Neural cell (in vitro differentiated cells): Measurements from ENCODE around the gene C2orf72. TPM values are rescaled to one million over a fixed set of nuclear protein-coding genes. Genes with fewer than 3 reads are reported as not detected.

Experiments
- H2AFZ ChIP-seq: fragments of 200-600, 300-800 bp; sonication (generic), shearing (Covaris generic); 2 replicates; pipeline ENCODE4 v1.6.0; 2014; ENCODE audit warnings: low read depth, mild to moderate bottlenecking, antibody characterized with exemption, low read length, moderate library complexity
- H3F3A ChIP-seq: fragments of 200-600 bp; shearing (Covaris generic); 2 replicates; pipeline ENCODE4 v1.6.1; 2016; ENCODE audit warnings: mild to moderate bottlenecking, moderate library complexity, mixed read lengths, antibody characterized with exemption, low read length; ENCODE audit not compliant: insufficient read depth, poor library complexity, severe bottlenecking
- H3K27ac ChIP-seq: fragments of 200-600, 300-800 bp; sonication (generic), shearing (Covaris generic); 2 replicates; pipeline ENCODE4 v1.5.1; 2014; ENCODE audit warnings: mild to moderate bottlenecking, low read length, moderate library complexity
- H3K27me3 ChIP-seq: fragments of 300-800, 200-600 bp; sonication (generic), shearing (Covaris generic); 2 replicates; pipeline ENCODE4 v1.6.0; 2014; ENCODE audit warnings: mild to moderate bottlenecking, low read depth, low read length, moderate library complexity; ENCODE audit not compliant: insufficient read depth
- H3K36me3 ChIP-seq: fragments of 300-800, 200-600 bp; sonication (generic), shearing (Covaris generic); 2 replicates; pipeline ENCODE4 v1.5.1; 2014; ENCODE audit warnings: mild to moderate bottlenecking, antibody characterized with exemption, low read length, moderate library complexity; ENCODE audit not compliant: insufficient read depth
- H3K4me2 ChIP-seq: fragments of 300-800, 200-600 bp; sonication (generic), shearing (Covaris generic); 2 replicates; pipeline ENCODE4 v1.6.0; 2014; ENCODE audit warnings: mild to moderate bottlenecking, low read length
- H3K4me3 ChIP-seq: fragments of 300-800, 200-600 bp; sonication (generic), shearing (Covaris generic); 2 replicates; pipeline ENCODE4 v1.5.1; 2014; ENCODE audit warnings: mild to moderate bottlenecking, low read length, moderate library complexity
- H3K79me2 ChIP-seq: fragments of 200-600 bp; shearing (Covaris generic); replicated peaks from 2 replicates; pipeline ENCODE4 v1.6.0; 2014; ENCODE audit warnings: mild to moderate bottlenecking, low read length, moderate library complexity; ENCODE audit not compliant: insufficient read depth
- H3K9ac ChIP-seq: fragments of 300-800, 200-600 bp; sonication (generic), shearing (Covaris generic); 2 replicates; pipeline ENCODE4 v1.6.1; 2016; ENCODE audit warnings: mild to moderate bottlenecking, low read length, mixed read lengths
- H3K9me2 ChIP-seq: fragments of 200-600 bp; shearing (Covaris generic); 2 replicates; pipeline ENCODE4 v1.6.1; 2016; ENCODE audit warnings: mild to moderate bottlenecking, low read length, mixed read lengths; ENCODE audit not compliant: insufficient read depth
- H3K9me3 ChIP-seq: fragments of 200-600, 300-800 bp; sonication (generic), shearing (Covaris generic); 2 replicates; pipeline ENCODE4 v1.6.1; 2016; ENCODE audit warnings: mild to moderate bottlenecking, mixed run types, low read length, moderate library complexity, mixed read lengths
- H4K20me1 ChIP-seq: fragments of 200-600 bp; shearing (Covaris generic); 2 replicates; pipeline ENCODE4 v1.6.1; 2016; ENCODE audit warnings: mild to moderate bottlenecking, mixed run types; ENCODE audit not compliant: insufficient read depth
- CTCF ChIP-seq: fragments of 450-650 bp; IDR thresholded peaks from 2 replicates; pipeline ENCODE4 v1.5.1; 2014; ENCODE audit warnings: antibody characterized with exemption, mild to moderate bottlenecking, moderate library complexity; ENCODE audit not compliant: poor library complexity, severe bottlenecking
- EP300 ChIP-seq: fragments of 450-650 bp; conservative IDR thresholded peaks from 2 replicates; pipeline ENCODE4 v1.6.1; 2014; ENCODE audit warnings: antibody characterized with exemption, mild to moderate bottlenecking, moderate library complexity; ENCODE audit not compliant: poor library complexity, severe bottlenecking
- EZH2 ChIP-seq: fragments of 200-600, 300-800 bp; shearing (Covaris generic), sonication (generic); IDR thresholded peaks from 2 replicates; pipeline ENCODE4 v1.6.1; 2014; ENCODE audit warnings: antibody characterized with exemption, low read length, borderline replicate concordance, mild to moderate bottlenecking; ENCODE audit not compliant: insufficient read depth, poor library complexity, severe bottlenecking
- MXI1 ChIP-seq: fragments of 450-650 bp; conservative IDR thresholded peaks from 2 replicates; pipeline ENCODE4 v1.6.1; 2014; ENCODE audit warnings: antibody characterized with exemption, mild to moderate bottlenecking; ENCODE audit not compliant: poor library complexity, severe bottlenecking
- POLR2AphosphoS5 ChIP-seq: IDR thresholded peaks from 2 replicates; pipeline ENCODE4 v1.6.1; 2012
- RAD21 ChIP-seq: fragments of 450-650 bp; conservative IDR thresholded peaks from 2 replicates; pipeline ENCODE4 v1.6.1; 2014; ENCODE audit warnings: antibody characterized with exemption, mild to moderate bottlenecking, moderate library complexity
- REST ChIP-seq: IDR thresholded peaks from 2 replicates; pipeline ENCODE4 v1.6.1; 2012; ENCODE audit warnings: borderline replicate concordance
- SMC3 ChIP-seq: fragments of 450-650 bp; conservative IDR thresholded peaks from 2 replicates; pipeline ENCODE4 v1.6.1; 2014; ENCODE audit warnings: antibody characterized with exemption, mild to moderate bottlenecking, moderate library complexity; ENCODE audit not compliant: poor library complexity
- TAF1 ChIP-seq: IDR thresholded peaks from 2 replicates; pipeline ENCODE4 v1.6.1; 2012; ENCODE audit warnings: low read depth
- polyA plus RNA-seq: library from polyadenylated mRNA; depleted of rRNA; stranded (reverse); fragments of >200 nt; gene quantifications from 2 replicates; pipeline ENCODE4 v1.2.3, GENCODE V29; 2014

The C2orf72 gene
- polyA plus RNA-seq, 1 donor from 2014 or later: 37.7 TPM

GRCh38 chr2:231046916-231047273 is 9.6 kb downstream of the C2orf72 start:
- Histone ChIP-seq H3K9ac (no peak overlapping the region), H4K20me1 (no peaks in the 10 kb centered on the region), H3K27me3 (no peaks in the 10 kb centered on the region), H3K79me2 (no peaks in the 10 kb centered on the region), H3K27ac (no peak overlapping the region), H3F3A (no peaks in the 10 kb centered on the region), H2AFZ (no peak overlapping the region), H3K4me3 (no peak overlapping the region), H3K9me3 (no peaks in the 10 kb centered on the region), H3K9me2 (no peaks in the 10 kb centered on the region), H3K36me3 (no peaks in the 10 kb centered on the region), H3K4me2 (no peak overlapping the region)
- no peak for TF ChIP-seq EP300
- TF ChIP-seq RAD21: no peak
- no peak for TF ChIP-seq MXI1
- no peak for TF ChIP-seq TAF1
- no peak for TF ChIP-seq REST
- TF ChIP-seq SMC3: no peak
- no peak for TF ChIP-seq POLR2AphosphoS5
- TF ChIP-seq EZH2: no peak
- no peak for TF ChIP-seq CTCF

DNA sequence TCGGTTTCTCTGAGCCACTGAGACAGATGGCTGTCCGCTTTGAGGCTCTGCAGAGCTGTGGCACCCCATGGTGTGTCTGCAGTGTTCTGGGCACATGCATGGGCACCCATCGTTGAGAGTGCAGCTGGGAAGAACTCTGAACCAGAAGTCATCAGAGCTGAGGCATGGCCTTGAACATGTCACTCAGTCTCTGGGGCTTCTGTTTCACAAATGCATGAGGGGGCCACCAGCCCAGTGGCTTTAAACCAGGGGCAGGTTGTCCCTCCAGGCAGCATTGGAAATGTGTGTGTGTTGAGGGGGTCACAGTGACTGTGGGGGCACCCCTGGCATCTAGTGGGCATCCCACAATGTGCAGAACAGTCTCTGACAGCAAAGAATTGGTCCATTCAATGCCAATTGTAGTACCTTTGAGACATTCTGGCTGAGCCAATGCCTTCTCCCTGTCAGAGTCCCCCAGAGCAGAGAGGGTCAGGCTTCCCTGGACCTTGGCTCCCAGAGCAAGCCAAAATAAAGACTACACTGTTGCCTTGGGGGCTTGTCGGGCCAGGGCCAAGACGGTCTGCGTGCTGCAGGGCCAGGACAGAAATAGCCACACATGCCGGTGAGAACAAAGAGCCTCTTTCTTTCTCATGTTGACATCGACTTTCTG is 10.1 kb downstream of the C2orf72 start:
- H3K27ac ChIP-seq: no peak overlapping the region
- no peaks in the 10 kb centered on the region for H3F3A ChIP-seq
- H3K79me2 ChIP-seq: no peaks in the 10 kb centered on the region
- no peak for TF ChIP-seq EP300
- no peak for TF ChIP-seq SMC3
- H3K9ac ChIP-seq: no peak overlapping the region
- H3K4me3 ChIP-seq: no peak overlapping the region
- H3K4me2 ChIP-seq: no peak overlapping the region
- no peaks in the 10 kb centered on the region for H3K27me3 ChIP-seq
- H2AFZ ChIP-seq: no peak overlapping the region
- no peaks in the 10 kb centered on the region for H4K20me1 ChIP-seq
- H3K9me2 ChIP-seq: no peaks in the 10 kb centered on the region
- no peaks in the 10 kb centered on the region for H3K36me3 ChIP-seq
- H3K9me3 ChIP-seq: no peaks in the 10 kb centered on the region
